Inflammatory macrophage treated with lipopolysaccharide for 1 hour (primary cell): ENCODE results near the gene RNF222.
"Not testable (repeated sequence)": the region's sequence is repeated elsewhere in the genome, so short reads cannot be mapped to it uniquely, and the experiment has no call there.

Source experiments
- DNase-seq, 2 donors: peaks; one replicate each; pipeline ENCODE4 v3.0.0-alpha.2; 2020 to 2022

The RNF222 gene

GRCh38 chr17:8410883-8411238 lies 13.2 kb upstream of the RNF222 start:
- no peak for DNase-seq

- peak; percentile 72 to 95 for DNase-seq
Measured at GRCh38 chr17:8409966-8410882, 12.6 kb upstream of the RNF222 start.

DNA sequence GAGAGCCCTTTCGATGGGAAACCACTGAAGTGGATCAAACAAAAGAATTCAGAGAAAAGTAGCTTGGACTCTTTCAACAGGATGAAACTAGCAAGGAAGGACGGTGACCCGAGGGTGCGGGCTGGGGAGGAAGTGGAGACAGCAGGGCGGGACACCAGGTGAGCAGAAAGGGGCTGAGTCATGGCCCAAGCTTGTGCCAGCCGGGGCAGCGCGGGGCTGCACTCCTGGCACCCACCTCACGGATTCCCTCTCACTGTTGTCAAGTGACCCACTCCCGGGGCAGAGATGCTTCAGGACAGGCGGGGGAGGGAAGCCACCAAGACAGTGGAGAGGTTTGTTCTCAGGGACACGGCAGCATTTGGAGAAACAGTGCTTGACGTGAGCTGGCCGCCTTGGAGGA lies 10.7 kb upstream of the RNF222 start:
- no peak for DNase-seq

GRCh38 chr17:8406174-8406573 lies 8.5 kb upstream of the RNF222 start:
- DNase-seq: no peak

GRCh38 chr17:8405499-8406016 lies 7.9 kb upstream of the RNF222 start:
- no peak for DNase-seq

GRCh38 chr17:8402921-8403536 lies 5.4 kb upstream of the RNF222 start:
- DNase-seq: no peak

- no peak for DNase-seq
Measured at GRCh38 chr17:8401107-8401506, 3.5 kb upstream of the RNF222 start.

- no peak for DNase-seq
Measured at GRCh38 chr17:8398980-8399379, 1.4 kb upstream of the RNF222 start.

DNA sequence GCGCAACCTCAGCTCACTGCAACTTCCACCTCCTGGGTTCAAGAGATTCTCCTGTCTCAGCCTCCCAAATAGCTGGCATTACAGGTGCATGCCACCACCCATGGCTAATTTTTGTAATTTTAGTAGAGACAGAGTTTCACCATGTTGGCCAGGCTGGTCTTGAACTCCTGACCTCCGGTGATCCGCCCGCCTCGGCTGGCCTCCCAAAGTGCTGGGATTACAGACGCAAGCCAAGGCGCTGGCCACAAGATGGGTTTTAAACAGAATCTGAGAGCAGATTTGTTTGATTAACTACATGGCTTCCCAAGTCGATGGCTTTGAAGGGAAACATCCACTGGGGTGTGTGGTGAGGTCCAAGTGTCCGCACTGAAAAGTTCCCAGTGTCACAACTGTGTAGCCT lies 3.1 kb downstream of the RNF222 start:
- not testable (repeated sequence) for DNase-seq

- no peak for DNase-seq
Measured at GRCh38 chr17:8393470-8394231, 4.0 kb downstream of the RNF222 start.

DNA sequence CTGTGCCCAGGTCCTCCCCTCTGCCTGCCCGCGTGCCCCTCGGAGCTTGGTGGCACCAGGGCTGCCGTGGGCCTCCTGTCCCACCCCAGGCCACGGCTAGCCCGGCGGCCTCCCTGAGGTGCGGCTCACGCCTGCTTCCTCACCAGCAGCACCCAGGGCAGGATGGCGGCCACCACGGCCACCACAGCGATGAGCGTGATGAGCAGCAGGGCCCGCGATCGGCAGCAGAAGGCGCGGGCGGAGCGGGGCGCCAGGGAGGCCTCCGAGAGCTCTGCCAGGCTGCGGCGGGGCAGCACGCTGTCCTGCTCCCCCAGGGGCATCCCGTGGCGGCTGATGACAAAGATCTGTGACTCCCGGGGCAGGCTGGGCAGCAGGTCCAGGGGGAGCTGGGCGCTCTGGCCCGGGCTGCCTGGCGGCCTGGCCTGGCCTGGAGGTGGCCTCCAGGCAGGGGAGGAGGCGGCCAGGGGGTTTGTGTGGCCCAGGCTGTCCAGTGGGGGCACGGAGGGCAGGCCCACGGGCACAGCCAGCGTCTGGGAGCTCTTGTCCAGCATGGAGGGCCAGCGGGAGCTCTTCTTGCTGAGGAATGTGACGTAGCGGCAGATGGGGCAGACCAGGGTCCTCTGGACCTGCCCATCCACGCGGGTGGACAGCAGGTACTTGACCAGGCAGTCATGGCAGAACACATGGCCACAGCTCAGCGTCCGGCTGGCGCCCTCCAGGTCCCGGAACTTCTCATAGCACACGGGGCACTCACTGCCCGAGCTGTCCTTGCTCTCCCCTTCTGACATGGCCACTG lies 4.8 kb downstream of the RNF222 start:
- DNase-seq: no peak

DNA sequence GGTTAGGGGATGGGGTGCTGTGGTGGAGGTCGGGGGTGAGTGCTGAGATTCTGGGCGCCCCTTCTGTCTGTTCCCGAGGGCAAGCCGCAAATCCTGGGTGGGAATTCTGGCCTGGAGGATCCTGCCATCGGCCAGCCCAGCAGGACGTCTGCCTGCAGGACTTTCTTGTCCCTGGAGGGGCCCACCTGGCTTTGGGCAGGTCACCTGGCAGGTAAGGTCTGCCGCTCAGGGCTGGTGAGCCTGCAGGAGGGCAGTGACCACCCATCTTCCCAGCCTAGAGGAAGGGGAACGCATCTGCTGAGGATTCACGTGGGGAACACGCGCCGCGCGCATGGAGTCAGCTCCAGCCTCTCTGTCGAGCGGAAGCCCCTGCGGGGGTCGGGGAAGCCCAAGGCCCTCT lies 5.4 kb downstream of the RNF222 start:
- no peak for DNase-seq

DNA sequence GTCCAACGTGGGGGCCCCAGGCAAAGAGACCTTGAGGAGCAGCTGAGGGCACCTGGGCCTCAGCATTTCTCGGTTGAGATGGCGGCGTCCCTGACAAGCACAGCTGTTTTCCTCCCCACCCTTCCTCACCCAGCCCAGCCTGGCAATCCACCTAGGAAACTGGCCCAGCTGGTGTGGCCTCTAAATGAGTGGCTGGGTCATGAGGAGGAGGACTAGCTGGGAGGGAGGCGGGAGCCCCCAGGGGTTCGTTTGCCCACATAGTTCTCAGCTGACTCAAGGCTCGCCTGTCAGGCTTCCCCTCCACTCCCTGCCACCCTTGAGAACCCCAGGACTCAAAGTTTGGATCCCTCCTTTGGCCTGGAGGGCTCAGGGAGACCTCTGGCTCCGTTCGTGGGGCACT lies 5.9 kb downstream of the RNF222 start:
- DNase-seq: no peak

GRCh38 chr17:8387914-8388651 lies 9.5 kb downstream of the RNF222 start:
- no peak for DNase-seq

GRCh38 chr17:8386841-8387240 lies 10.8 kb downstream of the RNF222 start:
- DNase-seq: no peak

- DNase-seq: no peak
Measured at GRCh38 chr17:8384801-8385378, 12.7 kb downstream of the RNF222 start.

DNA sequence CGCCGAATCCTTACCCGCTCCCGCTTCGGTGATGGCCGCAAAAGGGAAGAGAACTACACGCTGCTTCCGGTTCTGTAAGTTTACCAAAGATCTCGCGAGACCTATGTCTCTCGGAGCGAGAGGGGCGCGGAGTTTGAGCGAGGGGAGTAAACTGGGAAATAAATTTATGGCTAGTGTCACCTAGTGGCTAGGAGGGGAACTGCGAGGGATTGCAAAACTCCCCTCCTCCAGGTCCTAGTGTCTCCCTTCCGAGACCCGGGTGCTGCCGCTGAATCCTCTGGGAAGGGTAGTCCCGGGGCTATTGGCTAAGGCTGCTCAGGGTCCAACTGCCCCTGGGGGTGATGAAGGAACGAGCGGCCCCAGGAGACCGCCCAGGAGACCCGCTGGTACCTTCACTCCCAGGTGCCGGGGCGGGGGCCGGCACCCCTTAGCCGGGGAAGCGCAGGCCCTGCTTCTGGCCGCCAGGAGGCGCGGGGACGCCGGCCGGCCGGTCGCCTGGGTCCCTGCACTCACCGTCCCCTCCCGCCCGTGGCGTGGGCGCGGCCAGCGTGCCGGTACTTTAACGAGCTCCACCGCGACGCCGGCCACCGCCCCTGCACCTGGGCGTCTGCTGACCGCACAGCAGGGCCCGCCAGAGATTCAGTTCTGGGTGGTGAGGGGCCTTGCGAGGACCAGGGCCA lies 14.3 kb downstream of the RNF222 start, which contains the start of gene RPL26:
Gene RPL26 (minus strand): TSS at position 51 of the 680 bp plus-strand sequence. CDS start 883 bp downstream, outside the sequence.
- DNase-seq: peak; percentile 98 to 100

DNA sequence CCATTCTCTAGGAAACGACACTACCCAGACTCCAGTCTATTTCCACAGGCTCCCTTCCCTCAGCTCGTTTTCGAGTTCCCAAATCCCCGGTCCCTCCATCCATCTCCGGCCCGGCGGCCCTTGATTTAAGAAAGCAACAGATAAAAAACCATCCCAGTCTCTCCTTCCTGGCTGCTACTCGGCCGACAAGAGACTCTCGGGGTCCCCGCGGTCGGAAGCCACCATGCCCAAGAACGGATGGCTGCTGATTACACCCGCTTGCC lies 14.8 kb downstream of the RNF222 start:
- no peak for DNase-seq

DNA sequence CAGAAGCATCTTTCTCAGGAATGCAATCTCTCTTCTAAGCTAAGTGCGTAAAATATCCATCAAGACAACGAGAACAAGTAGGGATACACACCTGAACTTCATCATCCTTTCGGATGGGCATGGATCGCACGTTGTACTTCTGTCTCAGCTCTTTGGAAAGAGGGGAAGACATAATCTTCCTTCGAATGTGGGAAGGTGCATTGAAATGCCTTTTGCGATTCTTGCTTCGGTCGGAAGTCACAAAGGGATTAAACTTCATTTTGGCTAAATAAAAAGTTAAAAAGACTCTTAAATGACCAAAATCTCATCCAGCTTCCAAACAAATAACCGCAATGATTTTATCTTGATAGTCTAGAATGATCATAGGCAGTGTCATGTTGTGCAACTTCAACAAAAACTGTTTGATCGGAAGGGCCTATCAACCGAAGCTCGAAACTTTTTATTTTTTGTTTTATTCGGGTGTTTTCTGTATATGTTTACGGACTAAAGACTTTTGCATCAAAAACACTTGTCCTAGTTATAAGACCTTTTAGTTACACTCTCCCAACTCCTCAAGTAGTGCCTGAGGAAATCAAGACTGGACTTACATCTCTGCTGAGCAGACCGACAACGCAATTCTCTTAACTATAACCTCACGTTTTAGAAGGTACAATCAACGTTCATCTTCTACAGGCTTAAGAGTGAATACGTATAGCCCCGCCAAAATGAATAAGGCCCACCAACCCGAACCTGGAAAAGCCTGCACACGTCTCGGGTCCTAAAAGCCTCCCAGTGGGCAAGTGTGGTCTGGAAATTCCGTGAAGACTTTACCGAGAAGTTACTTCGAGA lies 15.4 kb downstream of the RNF222 start:
- peak in 1 of 2 donors; percentile 22 for DNase-seq

GRCh38 chr17:8380049-8380448 lies 17.6 kb downstream of the RNF222 start:
- no peak for DNase-seq
